Activated CD8-positive, alpha-beta memory T cell treated with anti-CD3 and anti-CD28 coated beads, Interleukin-2, amount 10 ng/mL, durations not matched to agents 7 days and 5 days (primary cell): Measurements from ENCODE around the gene EPPIN. TPM values are rescaled to one million over a fixed set of nuclear protein-coding genes. Genes with fewer than 3 reads are reported as not detected.
"Not testable (repeated sequence)": the region's sequence is repeated elsewhere in the genome, so short reads cannot be mapped to it uniquely, and the experiment has no call there.

Source experiments
- ATAC-seq: fragments of 150-1000 bp; cut with Tn5 transposase; one replicate; pipeline ENCODE4 v1.10.0; 2021; ENCODE audit warnings: moderate library complexity
- CTCF ChIA-PET: fragments of 350-600 bp; sonication (Branson Sonifier 250); formaldehyde crosslinking; loops from one replicate; lab custom pipeline; 2021; ENCODE audit warnings: antibody characterized with exemption; lab: Charles Lee
- DNase-seq: peaks from one replicate; pipeline ENCODE4 v3.0.0-alpha.2; 2020
- H3K27ac Mint-ChIP-seq: one replicate; pipeline ENCODE4 v1.8.0; 2021; ENCODE audit warnings: mild to moderate bottlenecking, mixed read lengths
- H3K27me3 Mint-ChIP-seq: one replicate; pipeline ENCODE4 v1.8.0; 2021; ENCODE audit warnings: mixed read lengths
- H3K36me3 Mint-ChIP-seq: one replicate; pipeline ENCODE4 v1.8.0; 2021; ENCODE audit warnings: mild to moderate bottlenecking, mixed read lengths
- H3K4me1 Mint-ChIP-seq: one replicate; pipeline ENCODE4 v1.8.0; 2021; ENCODE audit warnings: mixed read lengths
- H3K4me3 Mint-ChIP-seq: one replicate; pipeline ENCODE4 v1.8.0; 2021; ENCODE audit warnings: mild to moderate bottlenecking, moderate library complexity, mixed read lengths
- H3K9me3 Mint-ChIP-seq: one replicate; pipeline ENCODE4 v1.8.0; 2022; ENCODE audit warnings: low read depth, mixed read lengths
- total RNA-seq, 2 experiments: library from RNA; stranded (reverse); gene quantifications; one replicate each; pipeline ENCODE4 v1.2.3, GENCODE V29; 2021

EPPIN gene
- total RNA-seq, 2 experiments from 2014 or later = not detected

DNA sequence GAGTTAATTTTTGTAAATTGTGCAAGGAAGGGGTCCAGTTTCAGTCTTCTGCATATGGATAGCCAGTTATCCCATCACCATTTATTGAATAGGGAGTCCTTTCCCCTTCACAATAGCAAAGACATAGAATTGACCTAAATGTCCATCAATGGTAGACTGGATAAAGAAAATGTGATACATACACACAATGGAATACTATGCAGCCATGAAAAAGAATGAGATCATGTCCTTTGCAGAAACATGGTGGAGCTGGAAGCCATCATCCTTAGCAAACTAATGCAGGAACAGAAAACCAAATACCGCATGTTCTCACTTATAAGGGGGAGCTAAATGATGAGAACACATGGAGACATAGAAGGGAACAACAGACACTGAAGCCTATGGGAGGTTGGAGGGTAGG is 22.4 kb upstream of the EPPIN start:
- H3K27ac Mint-ChIP-seq, H3K4me1 Mint-ChIP-seq, H3K9me3 Mint-ChIP-seq, H3K36me3 Mint-ChIP-seq, ATAC-seq, CTCF ChIA-PET, H3K4me3 Mint-ChIP-seq, DNase-seq: not testable (repeated sequence)
- H3K27me3 Mint-ChIP-seq = peaks cover 29% of the 10 kb centered on the region

GRCh38 chr20:45564760-45565276 is 17.6 kb upstream of the EPPIN start:
- H3K4me3 Mint-ChIP-seq = no peak overlapping the region
- no peak overlapping the region for H3K27ac Mint-ChIP-seq
- H3K4me1 Mint-ChIP-seq = no peaks in the 10 kb centered on the region
- no peaks in the 10 kb centered on the region for H3K36me3 Mint-ChIP-seq
- DNase-seq (no peak), ATAC-seq (no peak)
- CTCF ChIA-PET = no interaction called here
- H3K9me3 Mint-ChIP-seq = peaks cover 2% of the 10 kb centered on the region
- H3K27me3 Mint-ChIP-seq = peaks cover 22% of the 10 kb centered on the region

DNA sequence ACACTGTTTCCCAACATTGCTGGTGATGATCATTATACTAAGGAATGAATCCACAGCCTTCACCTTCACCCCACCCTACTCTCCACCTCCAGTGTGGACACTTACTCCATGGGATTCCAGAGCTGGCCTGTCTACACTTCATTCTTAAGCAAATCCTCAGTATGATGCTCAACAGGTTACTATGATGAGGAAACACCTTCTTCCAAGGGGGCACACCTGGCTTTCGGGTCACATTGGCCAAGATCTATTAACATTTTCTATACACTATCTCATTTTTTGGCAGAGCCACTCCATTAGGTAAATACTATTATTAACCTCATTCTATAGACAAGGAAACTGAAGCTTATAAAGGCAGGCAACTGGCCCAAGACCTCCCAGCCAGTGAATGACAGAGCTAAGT is 8.0 kb upstream of the EPPIN start:
- H3K36me3 Mint-ChIP-seq = no peaks in the 10 kb centered on the region
- H3K4me3 Mint-ChIP-seq = no peak overlapping the region
- no peak overlapping the region for H3K27ac Mint-ChIP-seq
- H3K27me3 Mint-ChIP-seq = peaks cover 21% of the 10 kb centered on the region
- CTCF ChIA-PET = no interaction called here
- ATAC-seq (no peak), DNase-seq (no peak)
- no peaks in the 10 kb centered on the region for H3K9me3 Mint-ChIP-seq
- no peaks in the 10 kb centered on the region for H3K4me1 Mint-ChIP-seq

GRCh38 chr20:45552456-45552855 is 5.3 kb upstream of the EPPIN start:
- peaks cover 21% of the 10 kb centered on the region for H3K27me3 Mint-ChIP-seq
- CTCF ChIA-PET = no interaction called here
- no peaks in the 10 kb centered on the region for H3K36me3 Mint-ChIP-seq
- H3K4me3 Mint-ChIP-seq = no peak overlapping the region
- no peak for ATAC-seq
- no peaks in the 10 kb centered on the region for H3K4me1 Mint-ChIP-seq
- H3K9me3 Mint-ChIP-seq = no peaks in the 10 kb centered on the region
- DNase-seq = no peak
- no peak overlapping the region for H3K27ac Mint-ChIP-seq

GRCh38 chr20:45550765-45551164 is 3.6 kb upstream of the EPPIN start:
- CTCF ChIA-PET = interaction anchor here (0.9 to 1.0 kb wide), 2 partner anchors 34 to 220 kb away, joined by 3 to 4 read pairs; no protein-coding TSS in a partner anchor
- DNase-seq = no peak
- no peak for ATAC-seq
- Mint-ChIP-seq H3K36me3 (no peaks in the 10 kb centered on the region), H3K27ac (no peak overlapping the region), H3K9me3 (no peaks in the 10 kb centered on the region), H3K4me3 (no peak overlapping the region), H3K4me1 (no peaks in the 10 kb centered on the region), H3K27me3 (peaks cover 26% of the 10 kb centered on the region)

DNA sequence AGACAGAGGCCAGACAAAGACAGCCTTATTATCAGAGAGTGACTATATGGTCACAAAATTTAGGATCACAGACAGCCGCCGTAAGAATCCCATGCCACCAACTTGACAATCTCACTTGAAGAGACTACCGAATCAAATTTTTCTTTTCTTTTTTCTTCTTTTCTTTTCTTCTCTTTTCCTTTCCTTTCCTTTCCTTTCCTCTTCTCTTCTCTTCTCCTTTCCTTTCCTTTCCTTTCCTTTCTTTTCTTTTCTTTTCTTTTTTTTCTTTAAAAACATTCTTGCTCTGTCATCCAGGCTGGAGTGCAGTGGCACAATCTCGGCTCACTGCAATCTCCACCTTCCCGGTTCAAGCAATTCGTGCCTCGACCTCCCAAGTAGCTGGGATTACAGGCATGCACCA is 1.2 kb upstream of the EPPIN start:
- Mint-ChIP-seq H3K27me3 (peaks cover 31% of the 10 kb centered on the region), H3K4me1 (no peaks in the 10 kb centered on the region), H3K9me3 (no peaks in the 10 kb centered on the region), H3K4me3 (no peak overlapping the region), H3K36me3 (no peaks in the 10 kb centered on the region), H3K27ac (no peak overlapping the region)
- CTCF ChIA-PET = no interaction called here
- ATAC-seq = no peak
- no peak for DNase-seq

- H3K9me3 Mint-ChIP-seq = no peaks in the 10 kb centered on the region
- no peaks in the 10 kb centered on the region for H3K36me3 Mint-ChIP-seq
- H3K27ac Mint-ChIP-seq = no peak overlapping the region
- no peak for ATAC-seq
- peaks cover 43% of the 10 kb centered on the region for H3K27me3 Mint-ChIP-seq
- no peak overlapping the region for H3K4me3 Mint-ChIP-seq
- DNase-seq = no peak
- no peaks in the 10 kb centered on the region for H3K4me1 Mint-ChIP-seq
- CTCF ChIA-PET = no interaction called here
Measured at GRCh38 chr20:45545754-45546453, 1.3 kb downstream of the EPPIN start.

- Mint-ChIP-seq H3K4me1 (no peaks in the 10 kb centered on the region), H3K27me3 (peaks cover 42% of the 10 kb centered on the region), H3K9me3 (no peaks in the 10 kb centered on the region), H3K4me3 (no peak overlapping the region), H3K27ac (no peak overlapping the region), H3K36me3 (no peaks in the 10 kb centered on the region)
- CTCF ChIA-PET = no interaction called here
- DNase-seq = no peak
- no peak for ATAC-seq
Measured at GRCh38 chr20:45545351-45545750, 1.9 kb downstream of the EPPIN start.

DNA sequence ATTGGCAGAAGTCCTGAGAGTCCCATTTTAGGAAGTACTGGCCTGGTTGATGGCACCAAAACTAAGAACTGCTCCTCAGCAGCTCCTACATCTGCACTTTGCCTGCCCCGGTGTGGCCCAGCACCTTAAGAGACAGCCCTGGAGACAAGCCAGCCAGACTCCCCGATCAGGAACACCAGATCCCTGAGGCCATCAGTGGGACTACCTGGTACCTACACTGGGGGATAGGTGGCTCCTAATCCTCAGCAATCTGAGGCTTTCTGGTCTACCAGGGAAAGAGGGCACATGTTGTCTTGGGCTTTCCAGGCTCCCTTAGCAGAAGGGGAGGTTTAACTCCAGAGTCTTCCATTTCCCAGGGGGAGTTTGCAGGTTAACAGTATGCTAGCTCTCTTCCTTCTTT is 7.8 kb downstream of the EPPIN start, which contains the start of gene WFDC6:
Gene WFDC6, minus strand, starts transcription at position 101 of the 400 bp plus-strand sequence. Its CDS starts 75 bp downstream, at position 26.
- ATAC-seq (no peak), DNase-seq (no peak)
- H3K4me3 Mint-ChIP-seq = no peak within 1 kb of the TSS
- H3K27ac Mint-ChIP-seq = no peak within 1 kb of the TSS
- H3K9me3 Mint-ChIP-seq = no peaks in the 10 kb centered on the region
- H3K4me1 Mint-ChIP-seq = no peaks in the 10 kb centered on the region
- H3K36me3 Mint-ChIP-seq = no peaks in the 10 kb centered on the region
- CTCF ChIA-PET = no interaction called here
- H3K27me3 Mint-ChIP-seq = peaks cover 43% of the 10 kb centered on the region

- Mint-ChIP-seq H3K4me3 (no peak overlapping the region), H3K27me3 (peaks cover 36% of the 10 kb centered on the region), H3K9me3 (no peaks in the 10 kb centered on the region), H3K27ac (no peak overlapping the region), H3K36me3 (no peaks in the 10 kb centered on the region), H3K4me1 (no peaks in the 10 kb centered on the region)
- CTCF ChIA-PET = no interaction called here
- DNase-seq (no peak), ATAC-seq (no peak)
Measured at GRCh38 chr20:45538209-45538799, 8.9 kb downstream of the EPPIN start.

- Mint-ChIP-seq H3K4me3 (no peak overlapping the region), H3K27me3 (peaks cover 47% of the 10 kb centered on the region), H3K9me3 (no peaks in the 10 kb centered on the region), H3K4me1 (no peaks in the 10 kb centered on the region), H3K27ac (no peak overlapping the region), H3K36me3 (no peaks in the 10 kb centered on the region)
- DNase-seq (no peak), ATAC-seq (no peak)
- CTCF ChIA-PET = no interaction called here
Measured at GRCh38 chr20:45527294-45527693, 19.9 kb downstream of the EPPIN start.

DNA sequence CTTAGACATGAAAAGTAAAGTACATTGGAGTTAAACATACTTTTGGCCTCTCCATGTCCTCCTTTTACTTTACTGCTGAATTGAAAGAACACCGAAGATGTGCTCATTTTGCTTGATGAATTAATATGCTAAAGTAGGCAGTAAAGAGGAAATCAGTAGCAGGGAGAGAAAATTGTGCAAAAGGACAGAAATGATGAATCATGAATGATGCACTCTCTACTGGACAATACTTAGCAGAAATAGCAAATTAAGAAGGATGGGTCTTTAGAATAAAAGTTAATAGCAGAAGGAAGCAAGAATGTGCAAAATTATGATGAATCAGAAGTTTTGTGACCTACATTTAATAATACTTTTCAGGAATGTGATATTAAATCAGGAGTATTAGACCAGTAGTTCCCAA is 23.4 kb downstream of the EPPIN start:
- H3K9me3 Mint-ChIP-seq = no peaks in the 10 kb centered on the region
- no peaks in the 10 kb centered on the region for H3K4me1 Mint-ChIP-seq
- no peaks in the 10 kb centered on the region for H3K36me3 Mint-ChIP-seq
- CTCF ChIA-PET = no interaction called here
- DNase-seq = no peak
- H3K4me3 Mint-ChIP-seq = no peak overlapping the region
- H3K27ac Mint-ChIP-seq = no peak overlapping the region
- no peak for ATAC-seq
- peaks cover 45% of the 10 kb centered on the region for H3K27me3 Mint-ChIP-seq

DNA sequence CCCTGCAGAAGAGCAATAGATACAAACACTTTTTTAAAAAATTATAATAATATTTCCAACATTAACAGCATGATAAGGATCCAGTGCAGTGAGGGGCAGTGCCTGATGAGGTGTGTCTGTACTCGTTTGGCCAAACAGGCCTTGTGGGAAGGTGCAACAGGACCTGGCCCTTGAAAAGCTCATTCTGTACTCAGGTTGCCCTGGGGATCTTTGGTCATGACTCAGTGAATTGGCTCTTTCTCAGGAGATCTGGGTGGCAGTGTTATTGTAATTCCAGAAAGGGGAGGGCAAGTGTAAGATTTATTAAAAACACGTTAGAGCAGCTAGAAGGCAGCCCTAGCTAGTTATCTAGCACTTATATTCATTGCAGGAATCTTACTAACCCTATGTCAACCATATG is 28.9 kb downstream of the EPPIN start:
- H3K36me3 Mint-ChIP-seq = no peaks in the 10 kb centered on the region
- no peaks in the 10 kb centered on the region for H3K9me3 Mint-ChIP-seq
- H3K27ac Mint-ChIP-seq = no peak overlapping the region
- H3K4me1 Mint-ChIP-seq = no peaks in the 10 kb centered on the region
- H3K27me3 Mint-ChIP-seq = peaks cover 29% of the 10 kb centered on the region
- ATAC-seq = no peak
- no peak for DNase-seq
- H3K4me3 Mint-ChIP-seq = no peak overlapping the region
- CTCF ChIA-PET = no interaction called here
